ENCODE results near the gene RALGPS1. TPM values are rescaled to one million over a fixed set of nuclear protein-coding genes. Genes with fewer than 3 reads are reported as not detected.
A peak's percentile ranks its signal among the peaks of the same experiment; 100 is the strongest.

RALGPS1 gene
- total RNA-seq, 4 donors from 2014 or later: 2.2 to 10.3 (median 5.4) TPM

DNA sequence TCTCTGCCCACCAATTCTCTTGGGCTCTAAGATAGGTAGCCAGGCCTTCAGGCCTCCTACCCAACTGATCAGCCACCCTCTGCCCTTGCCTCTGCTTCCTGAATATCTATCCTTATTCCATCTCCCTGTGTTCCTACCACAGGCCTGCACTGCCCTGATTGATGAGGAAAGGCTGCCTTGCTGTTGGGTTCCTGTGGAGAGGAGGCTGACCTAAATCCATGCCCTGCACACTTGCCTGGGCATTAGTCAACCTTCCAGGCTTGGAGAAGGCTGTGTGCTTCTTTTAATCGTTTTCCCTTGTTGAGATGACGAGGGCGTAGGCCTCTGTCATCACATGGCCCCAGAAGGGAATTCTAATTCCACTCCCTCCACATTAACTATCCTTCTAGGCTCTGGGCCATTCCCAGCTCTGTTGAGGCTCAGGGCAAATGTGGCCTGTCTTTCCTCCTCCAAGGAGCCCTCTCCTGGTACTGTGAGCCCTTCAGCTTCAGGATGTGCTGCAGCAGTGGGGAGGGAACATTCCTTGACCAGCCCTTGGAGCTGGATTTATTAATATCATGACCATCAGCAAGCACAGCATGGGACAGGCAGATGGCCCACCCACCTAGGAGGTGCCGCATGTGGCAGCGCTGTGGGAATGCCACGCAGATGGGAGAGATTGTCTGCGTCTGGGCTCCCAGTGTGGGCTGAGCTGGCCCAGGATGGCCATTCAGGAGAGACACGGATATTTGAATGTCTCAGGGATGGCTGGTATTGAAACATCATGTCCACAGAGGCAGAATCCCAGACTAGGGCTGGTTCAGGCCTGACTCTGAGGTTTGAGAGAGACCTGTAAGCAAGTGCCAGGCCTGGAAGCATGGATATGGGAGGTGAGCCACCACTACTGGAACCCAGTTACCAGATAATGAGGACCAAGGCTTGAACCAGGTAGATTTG lies 166.9 kb downstream of the RALGPS1 start:
- H3K4me1 ChIP-seq: peaks cover 18 to 29% of the 10 kb centered on the region in 2 donors
- H3K9me3 ChIP-seq: no peaks in the 10 kb centered on the region
- no peak for DNase-seq
- ATAC-seq: peak; percentile 25
- H3K4me3 ChIP-seq: no peak overlapping the region
- in situ Hi-C loops (cut with MboI; ENCODE audit: low sequenced_read_pairs in 4 of 4): no loop called here
- no peaks in the 10 kb centered on the region for H3K36me3 ChIP-seq
- no peaks in the 10 kb centered on the region for H3K27me3 ChIP-seq
- H3K27ac ChIP-seq: no peak overlapping the region
- intact Hi-C loops (cut with DNase I; ENCODE audit: low total_unique reads): no loop called here
- TF ChIP-seq, protein P1, sequence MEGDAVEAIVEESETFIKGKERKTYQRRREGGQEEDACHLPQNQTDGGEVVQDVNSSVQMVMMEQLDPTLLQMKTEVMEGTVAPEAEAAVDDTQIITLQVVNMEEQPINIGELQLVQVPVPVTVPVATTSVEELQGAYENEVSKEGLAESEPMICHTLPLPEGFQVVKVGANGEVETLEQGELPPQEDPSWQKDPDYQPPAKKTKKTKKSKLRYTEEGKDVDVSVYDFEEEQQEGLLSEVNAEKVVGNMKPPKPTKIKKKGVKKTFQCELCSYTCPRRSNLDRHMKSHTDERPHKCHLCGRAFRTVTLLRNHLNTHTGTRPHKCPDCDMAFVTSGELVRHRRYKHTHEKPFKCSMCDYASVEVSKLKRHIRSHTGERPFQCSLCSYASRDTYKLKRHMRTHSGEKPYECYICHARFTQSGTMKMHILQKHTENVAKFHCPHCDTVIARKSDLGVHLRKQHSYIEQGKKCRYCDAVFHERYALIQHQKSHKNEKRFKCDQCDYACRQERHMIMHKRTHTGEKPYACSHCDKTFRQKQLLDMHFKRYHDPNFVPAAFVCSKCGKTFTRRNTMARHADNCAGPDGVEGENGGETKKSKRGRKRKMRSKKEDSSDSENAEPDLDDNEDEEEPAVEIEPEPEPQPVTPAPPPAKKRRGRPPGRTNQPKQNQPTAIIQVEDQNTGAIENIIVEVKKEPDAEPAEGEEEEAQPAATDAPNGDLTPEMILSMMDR (IDR thresholded peaks at IDR 0.05 in 4 of 5, conservative IDR thresholded peaks at IDR 0.05 in 1 of 5): no peak
- TF ChIP-seq POLR2A (IDR thresholded peaks at IDR 0.05): no peak

DNA sequence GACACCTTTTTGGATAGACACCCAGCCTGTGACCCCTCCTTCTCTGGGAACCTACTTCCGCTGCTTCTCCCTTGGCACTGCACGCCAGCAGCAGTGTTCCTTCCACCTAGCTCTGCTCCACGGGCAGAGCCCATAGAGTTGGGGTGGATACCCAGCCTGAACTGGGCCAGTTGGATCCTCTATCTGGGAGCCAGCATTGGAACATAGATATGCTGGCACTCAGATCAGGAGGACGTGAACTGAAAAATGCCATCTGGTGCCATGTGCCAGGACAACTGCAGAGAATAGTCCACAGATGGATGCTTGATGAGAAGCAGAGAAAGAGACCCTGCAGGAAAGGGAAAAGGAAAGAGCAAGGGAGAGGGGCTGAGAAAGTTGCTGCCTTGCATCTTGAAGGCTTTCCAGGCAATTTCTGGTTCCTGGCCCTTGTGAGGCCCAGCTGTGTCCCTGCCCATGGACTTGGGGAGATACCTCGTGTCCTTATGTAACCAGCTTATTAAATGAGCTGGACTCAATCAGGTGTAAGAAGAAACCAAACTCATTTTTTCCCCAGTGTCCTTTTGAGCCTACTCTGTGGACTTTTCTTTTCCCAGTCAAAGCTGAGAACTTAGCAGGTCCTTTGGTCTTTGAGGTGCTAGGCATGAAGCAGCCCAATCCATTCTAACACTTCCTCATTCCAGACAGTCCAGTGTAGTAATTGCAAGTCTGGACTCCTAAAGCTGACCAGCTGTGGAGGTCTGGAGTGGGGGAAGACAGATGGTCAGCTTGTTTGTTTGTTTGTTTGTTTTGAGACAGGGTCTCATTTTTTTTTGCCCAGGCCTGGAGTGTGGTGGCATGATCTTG lies 168.8 kb downstream of the RALGPS1 start:
- Histone ChIP-seq H3K27ac (peak overlapping the region in 2 of 4 donors; percentile 8 to 28), H3K27me3 (no peaks in the 10 kb centered on the region), H3K36me3 (peaks cover 0 to 13% of the 10 kb centered on the region in 2 donors), H3K4me3 (no peak overlapping the region), H3K4me1 (peaks cover 10 to 25% of the 10 kb centered on the region in 2 donors), H3K9me3 (no peaks in the 10 kb centered on the region)
- DNase-seq (no peak), ATAC-seq (peak; percentile 29 to 37)
- TF ChIP-seq, protein P1 (IDR thresholded peaks at IDR 0.05 in 4 of 5, conservative IDR thresholded peaks at IDR 0.05 in 1 of 5): no peak
- TF ChIP-seq POLR2A (IDR thresholded peaks at IDR 0.05): no peak
- in situ Hi-C loops (cut with MboI; ENCODE audit: low sequenced_read_pairs in 4 of 4) (no loop called here), intact Hi-C loops (cut with DNase I; ENCODE audit: low total_unique reads) (no loop called here)

DNA sequence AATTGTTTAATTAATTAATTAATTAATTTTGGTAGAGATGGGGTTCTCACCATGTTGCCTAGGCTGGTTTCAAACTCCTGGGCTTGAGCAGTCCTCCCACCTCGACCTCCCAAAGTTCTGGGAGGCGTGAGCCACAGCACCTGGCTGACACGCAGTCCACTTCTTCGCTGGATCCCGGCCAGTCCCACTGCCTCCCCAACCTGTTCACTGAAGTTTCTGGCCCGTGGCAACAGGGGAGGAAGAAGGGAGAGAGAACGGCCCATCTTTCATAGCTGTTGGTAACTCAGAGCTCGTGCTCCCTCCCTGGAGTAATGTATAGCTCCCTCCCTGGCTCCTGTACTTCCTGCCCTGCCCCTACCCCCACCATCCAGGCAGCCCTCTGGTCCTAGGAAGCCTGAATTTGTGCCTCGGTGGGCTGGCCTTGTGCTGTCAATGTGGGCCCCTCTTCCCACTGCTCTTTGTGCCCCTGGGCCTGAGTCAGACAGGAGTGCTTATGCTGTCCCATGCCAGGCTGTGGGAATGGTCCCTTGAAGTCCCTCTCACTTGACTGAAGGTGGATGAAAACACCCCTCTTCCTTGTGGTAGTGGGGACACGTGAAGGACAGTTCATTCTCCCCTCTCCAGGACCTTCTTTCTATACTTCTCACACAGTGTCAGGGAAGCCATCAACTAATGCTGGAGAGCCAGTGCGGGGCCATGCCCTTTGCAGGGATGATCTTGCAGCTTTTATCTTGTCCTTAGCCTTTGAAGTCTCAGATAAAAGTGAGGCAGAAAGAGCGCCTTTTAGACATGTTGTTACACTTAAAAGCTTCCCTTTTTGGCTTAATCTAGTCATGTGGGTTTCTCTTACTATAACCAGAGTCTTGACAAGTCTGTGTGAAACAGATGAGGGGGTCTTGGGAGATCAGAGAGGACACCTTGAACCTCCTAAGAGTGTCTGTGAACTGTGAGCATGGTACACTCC lies 169.8 kb downstream of the RALGPS1 start:
- Histone ChIP-seq H3K27ac (no peak overlapping the region), H3K4me3 (no peak overlapping the region), H3K27me3 (no peaks in the 10 kb centered on the region), H3K36me3 (peaks cover 0 to 23% of the 10 kb centered on the region in 2 donors), H3K9me3 (no peaks in the 10 kb centered on the region), H3K4me1 (peaks cover 10 to 22% of the 10 kb centered on the region in 2 donors)
- ATAC-seq: no peak
- intact Hi-C loops (cut with DNase I; ENCODE audit: low total_unique reads): no loop called here
- in situ Hi-C loops (cut with MboI; ENCODE audit: low sequenced_read_pairs in 4 of 4): no loop called here
- TF ChIP-seq, protein P1 (IDR thresholded peaks at IDR 0.05 in 4 of 5, conservative IDR thresholded peaks at IDR 0.05 in 1 of 5): no peak
- no peak for DNase-seq

DNA sequence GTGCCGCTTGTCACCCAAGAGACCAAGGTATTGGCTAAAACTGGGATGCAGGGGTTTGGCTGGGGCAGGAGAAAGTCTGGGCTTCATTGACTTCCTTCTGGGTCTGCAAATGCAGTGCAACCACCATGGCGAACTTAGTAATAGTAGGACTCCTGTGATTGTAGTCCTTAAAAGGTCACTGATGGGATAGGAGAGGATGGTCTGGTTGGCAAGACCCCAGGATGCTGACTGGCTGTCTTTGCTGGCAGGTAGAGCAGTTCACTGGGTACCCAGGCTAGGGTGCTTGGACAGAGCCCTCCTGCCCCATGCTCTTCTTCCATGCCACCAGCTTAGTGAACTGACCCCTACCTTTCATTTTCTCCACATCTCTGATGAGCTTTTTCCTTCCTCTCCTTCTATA lies 170.6 kb downstream of the RALGPS1 start:
- intact Hi-C loops (cut with DNase I; ENCODE audit: low total_unique reads) (no loop called here), in situ Hi-C loops (cut with MboI; ENCODE audit: low sequenced_read_pairs in 4 of 4) (no loop called here)
- no peaks in the 10 kb centered on the region for H3K27me3 ChIP-seq
- DNase-seq (no peak), ATAC-seq (no peak)
- no peaks in the 10 kb centered on the region for H3K9me3 ChIP-seq
- no peak overlapping the region for H3K4me3 ChIP-seq
- peaks cover 10 to 22% of the 10 kb centered on the region in 2 donors for H3K4me1 ChIP-seq
- TF ChIP-seq, protein P1 (IDR thresholded peaks at IDR 0.05 in 4 of 5, conservative IDR thresholded peaks at IDR 0.05 in 1 of 5): no peak
- TF ChIP-seq POLR2A (IDR thresholded peaks at IDR 0.05): no peak
- H3K36me3 ChIP-seq: peaks cover 0 to 24% of the 10 kb centered on the region in 2 donors
- H3K27ac ChIP-seq: no peak overlapping the region

Data from gastrocnemius medialis (tissue), 4 donors.